Measurements from ENCODE around the gene RUFY3. TPM values are rescaled to one million over a fixed set of nuclear protein-coding genes. Genes with fewer than 3 reads are reported as not detected.

The RUFY3 gene
- total RNA-seq, 1 experiment from 2014 or later = 25.1 TPM

- H3K9me3 ChIP-seq (ENCODE audit: low read depth, low read length, poor library complexity, severe bottlenecking) = no peaks in the 10 kb centered on the region
- no TSS peak for BruUV-seq (replicated peaks)
- intact Hi-C loops (cut with micrococcal nuclease; ENCODE audit: unreplicated experiment) = loop anchor here (10.0 kb wide), 1 partner anchor 125 kb away; no protein-coding TSS in a partner anchor
- peaks cover 47% of the 10 kb centered on the region for H3K36me3 ChIP-seq (ENCODE audit: insufficient read depth, low read length, poor library complexity, severe bottlenecking)
- DNase-seq (ENCODE audit: low spot score) = no peak
- TF ChIP-seq CTCF (conservative IDR thresholded peaks at IDR 0.05; ENCODE audit: low read depth, low read length) = no peak
- TF ChIP-seq EZH2 (IDR thresholded peaks at IDR 0.05; ENCODE audit: borderline replicate concordance, low read depth, low read length, poor library complexity, severe bottlenecking) = no peak
- H3K4me3 ChIP-seq (ENCODE audit: low read depth, low read length, poor library complexity, severe bottlenecking) = no peak overlapping the region
- no peak overlapping the region for H3K27ac ChIP-seq (ENCODE audit: low read depth, low read length, poor library complexity, severe bottlenecking)
- POLR2A ChIA-PET (ENCODE audit: low non-redundant PET) = no interaction called here
- no peaks in the 10 kb centered on the region for H3K4me1 ChIP-seq (ENCODE audit: insufficient read depth, low read length, poor library complexity, severe bottlenecking)
- no peaks in the 10 kb centered on the region for H3K27me3 ChIP-seq (replicated peaks; ENCODE audit: insufficient read depth, low read depth, low read length, poor library complexity)
- CTCF ChIA-PET = no interaction called here
Observed at GRCh38 chr4:70830054-70830453, 108.3 kb downstream of the RUFY3 start.

- TF ChIP-seq EZH2 (IDR thresholded peaks at IDR 0.05; ENCODE audit: borderline replicate concordance, low read depth, low read length, poor library complexity, severe bottlenecking) (no peak), CTCF (conservative IDR thresholded peaks at IDR 0.05; ENCODE audit: low read depth, low read length) (no peak)
- Histone ChIP-seq H3K27me3 (replicated peaks; ENCODE audit: insufficient read depth, low read depth, low read length, poor library complexity) (no peaks in the 10 kb centered on the region), H3K9me3 (ENCODE audit: low read depth, low read length, poor library complexity, severe bottlenecking) (no peaks in the 10 kb centered on the region), H3K4me1 (ENCODE audit: insufficient read depth, low read length, poor library complexity, severe bottlenecking) (no peaks in the 10 kb centered on the region), H3K4me3 (ENCODE audit: low read depth, low read length, poor library complexity, severe bottlenecking) (no peak overlapping the region), H3K27ac (ENCODE audit: low read depth, low read length, poor library complexity, severe bottlenecking) (no peak overlapping the region), H3K36me3 (ENCODE audit: insufficient read depth, low read length, poor library complexity, severe bottlenecking) (peaks cover 41% of the 10 kb centered on the region)
- ChIA-PET POLR2A (ENCODE audit: low non-redundant PET) (no interaction called here), CTCF (no interaction called here)
- intact Hi-C loops (cut with micrococcal nuclease; ENCODE audit: unreplicated experiment) = loop anchor here (10.0 kb wide), 1 partner anchor 126 kb away; no protein-coding TSS in a partner anchor
- no peak for DNase-seq (ENCODE audit: low spot score)
- no TSS peak for BruUV-seq (replicated peaks)
Observed at GRCh38 chr4:70831293-70831692, 109.5 kb downstream of the RUFY3 start.

- TF ChIP-seq EZH2 (IDR thresholded peaks at IDR 0.05; ENCODE audit: borderline replicate concordance, low read depth, low read length, poor library complexity, severe bottlenecking) = no peak
- no peak for TF ChIP-seq CTCF (conservative IDR thresholded peaks at IDR 0.05; ENCODE audit: low read depth, low read length)
- Histone ChIP-seq H3K27ac (ENCODE audit: low read depth, low read length, poor library complexity, severe bottlenecking) (no peak overlapping the region), H3K4me1 (ENCODE audit: insufficient read depth, low read length, poor library complexity, severe bottlenecking) (no peaks in the 10 kb centered on the region), H3K9me3 (ENCODE audit: low read depth, low read length, poor library complexity, severe bottlenecking) (no peaks in the 10 kb centered on the region), H3K36me3 (ENCODE audit: insufficient read depth, low read length, poor library complexity, severe bottlenecking) (peaks cover 31% of the 10 kb centered on the region), H3K4me3 (ENCODE audit: low read depth, low read length, poor library complexity, severe bottlenecking) (no peak overlapping the region), H3K27me3 (replicated peaks; ENCODE audit: insufficient read depth, low read depth, low read length, poor library complexity) (no peaks in the 10 kb centered on the region)
- ChIA-PET POLR2A (ENCODE audit: low non-redundant PET) (no interaction called here), CTCF (no interaction called here)
- no TSS peak for BruUV-seq (replicated peaks)
- intact Hi-C loops (cut with micrococcal nuclease; ENCODE audit: unreplicated experiment) = loop anchor here (10.0 kb wide), 1 partner anchor 129 kb away; no protein-coding TSS in a partner anchor
- no peak for DNase-seq (ENCODE audit: low spot score)
Observed at GRCh38 chr4:70833675-70834074, 111.9 kb downstream of the RUFY3 start.

Measured in A673 (cell line).